GM21423 (cell line): Measurements from ENCODE around the gene CDC42EP2.

Source experiments
- ATAC-seq: cut with Tn5 transposase; IDR thresholded peaks from one replicate; pipeline ENCODE4 v1.9.1; 2021; ENCODE audit warnings: mild to moderate bottlenecking, moderate library complexity; ENCODE audit not compliant: unreplicated experiment

CDC42EP2 gene

GRCh38 chr11:65355013-65355775 lies 40.5 kb downstream of the CDC42EP2 start:
- ATAC-seq: peak; percentile 34

DNA sequence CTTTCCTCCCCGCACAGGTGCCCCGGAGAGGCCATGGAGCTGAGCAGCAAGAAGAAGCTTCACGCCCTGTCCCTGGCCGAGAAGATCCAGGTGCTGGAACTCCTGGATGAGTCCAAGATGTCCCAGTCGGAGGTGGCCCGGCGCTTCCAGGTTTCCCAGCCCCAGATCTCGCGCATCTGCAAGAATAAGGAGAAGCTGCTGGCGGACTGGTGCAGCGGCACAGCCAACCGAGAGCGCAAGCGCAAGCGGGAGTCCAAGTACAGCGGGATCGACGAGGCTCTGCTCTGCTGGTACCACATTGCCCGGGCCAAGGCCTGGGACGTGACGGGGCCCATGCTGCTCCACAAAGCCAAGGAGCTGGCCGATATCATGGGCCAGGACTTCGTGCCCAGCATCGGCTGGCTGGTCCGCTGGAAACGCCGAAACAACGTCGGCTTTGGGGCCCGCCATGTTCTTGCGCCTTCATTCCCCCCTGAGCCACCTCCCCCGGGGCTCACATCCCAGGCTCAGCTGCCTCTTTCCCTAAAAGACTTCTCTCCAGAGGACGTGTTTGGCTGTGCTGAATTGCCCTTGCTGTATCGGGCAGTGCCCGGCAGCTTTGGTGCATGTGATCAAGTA lies 41.2 kb downstream of the CDC42EP2 start:
- ATAC-seq: no peak

DNA sequence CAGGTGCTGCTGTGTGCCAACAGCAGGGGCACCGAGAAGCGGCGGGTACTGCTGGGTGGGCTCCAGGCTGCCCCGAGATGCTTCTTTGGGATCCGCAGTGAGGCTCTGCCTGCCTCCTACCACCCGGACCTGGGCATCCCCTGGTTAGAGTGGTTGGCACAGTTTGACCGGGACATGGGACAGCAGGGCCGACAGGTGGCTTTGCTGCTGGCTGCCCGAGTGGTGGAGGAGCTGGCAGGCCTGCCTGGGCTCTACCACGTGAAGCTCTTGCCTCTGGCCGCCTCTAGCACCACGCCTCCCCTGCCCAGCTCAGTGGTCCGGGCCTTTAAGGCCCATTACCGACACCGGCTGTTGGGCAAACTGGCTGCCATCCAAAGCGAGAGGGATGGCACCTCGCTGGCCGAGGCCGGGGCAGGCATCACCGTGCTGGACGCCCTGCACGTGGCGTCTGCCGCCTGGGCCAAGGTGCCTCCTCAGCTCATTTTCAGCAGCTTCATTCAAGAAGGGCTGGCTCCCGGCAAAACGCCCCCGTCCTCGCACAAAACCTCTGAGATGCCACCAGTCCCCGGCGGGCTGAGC lies 41.8 kb downstream of the CDC42EP2 start:
- ATAC-seq: no peak

DNA sequence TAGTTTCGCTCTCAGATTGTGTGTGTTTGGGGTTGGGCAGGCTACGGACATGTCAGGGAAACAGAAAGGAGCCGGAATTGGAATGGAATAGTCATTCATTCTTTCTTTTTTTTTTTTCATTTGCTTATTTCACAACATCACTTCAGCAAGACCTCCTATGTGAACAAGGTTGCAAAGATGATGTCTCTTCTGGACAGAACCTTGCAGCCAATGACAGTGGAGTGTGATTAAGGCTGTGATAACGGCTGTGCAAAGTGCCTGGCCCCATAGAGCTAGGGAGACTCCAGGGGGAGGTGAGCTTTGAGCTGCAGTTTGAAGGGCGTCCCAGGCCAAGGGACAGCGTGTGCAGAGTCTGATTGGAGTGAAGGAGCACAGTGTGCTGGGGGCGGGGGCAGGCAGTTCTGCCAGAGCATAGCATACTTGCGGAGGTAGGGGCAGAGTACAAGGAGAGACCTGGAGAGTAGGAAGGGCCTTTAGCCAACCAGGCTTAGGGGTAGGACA lies 43.2 kb downstream of the CDC42EP2 start:
- ATAC-seq: no peak

DNA sequence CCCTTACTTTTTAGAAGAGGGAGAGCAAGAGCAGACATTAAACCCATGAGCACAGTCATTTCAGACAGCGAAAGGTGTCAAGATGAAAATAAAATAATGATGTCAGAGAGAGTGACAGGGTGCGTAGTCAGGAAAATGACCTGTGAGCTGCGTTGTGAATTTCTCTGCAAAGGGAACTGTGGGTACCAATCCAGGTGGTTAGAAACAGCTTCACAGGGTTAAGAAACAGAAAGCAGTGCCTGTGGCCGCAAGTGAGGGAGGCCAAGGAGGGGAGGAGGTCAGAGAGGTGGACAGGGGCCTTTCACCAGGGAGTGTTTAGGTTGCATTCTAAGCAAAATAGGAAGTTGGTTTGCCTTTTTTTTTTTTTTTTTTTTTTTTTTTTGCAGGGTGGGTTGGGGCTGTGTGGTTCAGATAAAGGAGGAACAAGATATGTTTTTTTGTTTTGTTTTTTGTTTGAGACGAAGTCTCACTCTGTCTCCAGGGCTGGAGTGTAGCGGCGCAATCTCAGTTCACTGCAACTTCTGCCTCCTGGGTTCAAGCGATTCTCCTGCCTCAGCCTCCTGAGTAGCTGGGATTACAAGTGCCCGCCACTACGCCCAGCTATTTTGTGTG lies 47.8 kb downstream of the CDC42EP2 start:
- peak; percentile 79 for ATAC-seq

DNA sequence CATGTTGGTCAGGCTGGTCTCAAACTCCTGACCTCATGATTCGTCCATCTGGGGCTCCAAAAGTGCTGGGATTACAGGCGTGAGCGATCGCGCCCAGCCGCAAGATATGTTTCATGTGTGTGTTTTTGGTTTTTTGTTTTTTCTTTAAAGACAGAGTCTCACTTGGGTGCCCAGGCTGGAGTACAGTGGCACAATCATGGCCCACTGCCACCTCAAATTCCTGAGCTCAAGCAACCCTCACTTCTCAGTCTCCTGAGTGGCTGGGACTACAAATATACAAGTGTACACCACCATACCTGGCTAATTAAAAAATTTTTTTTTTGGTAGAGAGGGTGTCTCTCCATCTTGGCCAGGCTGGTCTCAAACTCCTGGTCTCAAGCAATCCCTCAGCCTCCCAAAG lies 48.3 kb downstream of the CDC42EP2 start:
- no peak for ATAC-seq

- no peak for ATAC-seq
Observed at GRCh38 chr11:65363770-65364169, 49.1 kb downstream of the CDC42EP2 start.

DNA sequence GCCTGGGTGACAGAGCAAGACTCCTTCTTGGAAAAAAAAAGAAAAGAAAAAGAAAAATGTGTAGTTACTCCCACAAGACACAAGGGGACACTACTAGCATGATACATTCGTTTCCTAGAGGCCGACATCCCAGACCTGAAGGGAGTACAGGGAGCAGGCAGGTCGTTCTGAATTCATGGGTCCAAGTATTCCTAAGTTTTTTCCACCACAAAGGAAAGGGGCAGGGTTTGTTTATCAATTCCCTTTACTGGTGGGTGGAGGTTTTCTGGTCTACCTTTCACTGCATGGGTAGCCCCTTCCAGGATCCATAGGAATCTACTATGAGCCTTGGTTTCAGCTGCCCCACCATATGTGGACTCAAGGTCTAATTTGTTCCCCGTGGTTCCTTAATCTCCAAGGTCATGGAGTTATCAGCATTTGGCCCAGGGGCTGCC lies 51.7 kb downstream of the CDC42EP2 start:
- no peak for ATAC-seq

- ATAC-seq: no peak
Observed at GRCh38 chr11:65370659-65371049, 56.0 kb downstream of the CDC42EP2 start.
